HepG2 (cell line): Measurements from ENCODE around the gene HOXB6.

Source experiments
- POLR2A ChIP-seq, 2 experiments: IDR thresholded peaks; 2 replicates each; pipeline ENCODE4 v1.6.1; 2011; ENCODE audit warnings: low read depth in 2 of 2, low read length in 2 of 2, mild to moderate bottlenecking in 1 of 2, moderate library complexity in 1 of 2; ENCODE audit not compliant: insufficient read depth in 1 of 2
- TP53 ChIP-seq: sonication (generic); formaldehyde crosslinking; conservative IDR thresholded peaks from 2 replicates; pipeline ENCODE4 v1.4.0; 2020; ENCODE audit warnings: missing genetic modification reagents
- TF ChIP-seq, protein P1 (sequence below): IDR thresholded peaks from 2 replicates; pipeline ENCODE4 v1.6.1; 2016; ENCODE audit warnings: missing compliant biosample characterization, missing genetic modification reagents, borderline replicate concordance
- TF ChIP-seq, protein P2 (sequence below): sonication (generic); formaldehyde crosslinking; IDR thresholded peaks from 2 replicates; pipeline ENCODE4 v1.5.0; 2020; ENCODE audit warnings: mild to moderate bottlenecking, missing genetic modification reagents, moderate library complexity

DNA sequence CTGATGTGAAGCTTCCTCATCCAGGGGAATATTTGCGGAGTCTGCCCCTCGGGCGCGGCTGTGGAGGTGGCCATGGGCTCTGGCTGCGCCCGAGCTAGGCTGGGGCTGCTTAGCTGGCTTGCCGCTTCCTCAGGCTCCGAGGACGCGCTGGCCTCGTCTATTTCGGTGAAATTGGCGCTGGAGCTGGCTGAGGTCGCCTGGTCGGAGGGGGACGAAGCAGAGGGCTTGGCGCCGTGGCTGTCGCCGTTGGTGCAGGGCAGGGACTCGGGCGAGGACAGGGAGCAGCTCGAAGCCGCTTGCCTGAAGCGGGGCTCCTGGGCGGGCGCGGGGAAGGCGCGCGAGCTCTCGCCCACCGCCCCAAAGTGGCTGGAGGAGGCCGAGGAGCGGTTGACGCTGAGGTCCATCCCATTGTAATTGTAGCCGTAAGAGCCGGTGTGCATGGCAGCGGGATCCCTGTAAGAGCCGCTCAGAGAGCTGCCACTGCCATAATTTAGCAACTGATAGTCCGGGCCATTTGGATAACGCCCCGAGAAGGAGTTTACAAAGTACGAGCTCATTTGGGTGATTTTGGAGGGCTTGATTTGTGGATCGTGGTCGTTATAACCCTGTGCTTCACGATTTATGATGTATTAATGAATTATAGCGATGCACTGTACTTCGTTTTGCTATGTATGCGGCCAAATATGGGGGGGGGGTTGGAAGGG, 11.5 kb downstream of the HOXB6 start, which contains the start of gene HOXB5:
- TF ChIP-seq POLR2A (IDR thresholded peaks at IDR 0.05; ENCODE audit: insufficient read depth in 1 of 2, low read depth in 2 of 2, low read length in 2 of 2) (no peak), TP53 (no peak)
- TF ChIP-seq, protein P1, sequence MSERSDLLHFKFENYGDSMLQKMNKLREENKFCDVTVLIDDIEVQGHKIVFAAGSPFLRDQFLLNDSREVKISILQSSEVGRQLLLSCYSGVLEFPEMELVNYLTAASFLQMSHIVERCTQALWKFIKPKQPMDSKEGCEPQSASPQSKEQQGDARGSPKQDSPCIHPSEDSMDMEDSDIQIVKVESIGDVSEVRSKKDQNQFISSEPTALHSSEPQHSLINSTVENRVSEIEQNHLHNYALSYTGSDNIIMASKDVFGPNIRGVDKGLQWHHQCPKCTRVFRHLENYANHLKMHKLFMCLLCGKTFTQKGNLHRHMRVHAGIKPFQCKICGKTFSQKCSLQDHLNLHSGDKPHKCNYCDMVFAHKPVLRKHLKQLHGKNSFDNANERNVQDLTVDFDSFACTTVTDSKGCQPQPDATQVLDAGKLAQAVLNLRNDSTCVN (CRISPR knock-in tag), result no peak
- TF ChIP-seq, protein P2, sequence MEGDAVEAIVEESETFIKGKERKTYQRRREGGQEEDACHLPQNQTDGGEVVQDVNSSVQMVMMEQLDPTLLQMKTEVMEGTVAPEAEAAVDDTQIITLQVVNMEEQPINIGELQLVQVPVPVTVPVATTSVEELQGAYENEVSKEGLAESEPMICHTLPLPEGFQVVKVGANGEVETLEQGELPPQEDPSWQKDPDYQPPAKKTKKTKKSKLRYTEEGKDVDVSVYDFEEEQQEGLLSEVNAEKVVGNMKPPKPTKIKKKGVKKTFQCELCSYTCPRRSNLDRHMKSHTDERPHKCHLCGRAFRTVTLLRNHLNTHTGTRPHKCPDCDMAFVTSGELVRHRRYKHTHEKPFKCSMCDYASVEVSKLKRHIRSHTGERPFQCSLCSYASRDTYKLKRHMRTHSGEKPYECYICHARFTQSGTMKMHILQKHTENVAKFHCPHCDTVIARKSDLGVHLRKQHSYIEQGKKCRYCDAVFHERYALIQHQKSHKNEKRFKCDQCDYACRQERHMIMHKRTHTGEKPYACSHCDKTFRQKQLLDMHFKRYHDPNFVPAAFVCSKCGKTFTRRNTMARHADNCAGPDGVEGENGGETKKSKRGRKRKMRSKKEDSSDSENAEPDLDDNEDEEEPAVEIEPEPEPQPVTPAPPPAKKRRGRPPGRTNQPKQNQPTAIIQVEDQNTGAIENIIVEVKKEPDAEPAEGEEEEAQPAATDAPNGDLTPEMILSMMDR (CRISPR knock-in tag), result no peak
